Sigmoid colon (tissue), 4 donors: ENCODE measurements around the gene MYLK.

Experiments used
- CTCF ChIP-seq, 4 experiments: fragments of 450-650 bp in 3 of 4; fragments of 200-600 bp in 1 of 4; IDR thresholded peaks; one replicate each; pipeline ENCODE4 v1.5.1; 2016 to 2019; ENCODE audit warnings: antibody characterized with exemption in 4 of 4, mild to moderate bottlenecking in 3 of 4, moderate library complexity in 2 of 4
- POLR2AphosphoS5 ChIP-seq, 4 donors: sonication (generic); formaldehyde crosslinking; IDR thresholded peaks; one replicate each; pipeline ENCODE4 v1.6.1; 2017; ENCODE audit warnings: antibody characterized with exemption in 4 of 4

GRCh38 chr3:123679712-123680386 is 204.3 kb downstream of the MYLK start:
- peak; percentile 77 to 92 (median 86) for TF ChIP-seq POLR2AphosphoS5 (IDR thresholded peaks at IDR 0.05)
- TF ChIP-seq CTCF (IDR thresholded peaks at IDR 0.05) = no peak
